Stimulated activated CD4-positive, alpha-beta T cell treated with anti-CD3 and anti-CD28 coated beads, Interleukin-12 subunit alpha, Interleukin-12 subunit beta, amount 100 ng/mL, for 24 hours (primary cell): Measurements from ENCODE around the gene NAA15.
"Not testable (repeated sequence)": the region's sequence is repeated elsewhere in the genome, so short reads cannot be mapped to it uniquely, and the experiment has no call there.

Experiments
- DNase-seq, 2 experiments: peaks; one replicate each; pipeline ENCODE4 v3.0.0-alpha.2; 2020; ENCODE audit warnings: low read depth in 2 of 2

Gene NAA15

DNA sequence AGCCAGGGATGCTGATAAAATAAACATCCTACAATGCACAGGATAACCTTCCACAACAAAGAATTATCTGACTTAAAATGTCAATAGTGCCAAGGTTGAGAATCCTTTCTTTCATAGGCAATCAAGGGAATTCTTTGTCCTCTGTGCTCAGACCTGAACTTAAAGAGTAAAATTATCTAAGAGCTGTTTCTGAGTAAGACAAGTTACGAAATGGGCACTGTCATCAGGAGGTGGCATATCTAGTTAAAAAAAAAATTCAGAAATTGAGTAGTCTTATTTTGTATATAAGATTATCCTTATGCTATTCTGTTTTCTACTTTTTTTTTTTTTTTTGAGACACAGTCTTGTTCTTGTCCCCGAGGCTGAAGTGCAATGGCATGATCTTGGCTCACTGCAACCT, 149.3 kb downstream of the NAA15 start:
- no peak for DNase-seq

DNA sequence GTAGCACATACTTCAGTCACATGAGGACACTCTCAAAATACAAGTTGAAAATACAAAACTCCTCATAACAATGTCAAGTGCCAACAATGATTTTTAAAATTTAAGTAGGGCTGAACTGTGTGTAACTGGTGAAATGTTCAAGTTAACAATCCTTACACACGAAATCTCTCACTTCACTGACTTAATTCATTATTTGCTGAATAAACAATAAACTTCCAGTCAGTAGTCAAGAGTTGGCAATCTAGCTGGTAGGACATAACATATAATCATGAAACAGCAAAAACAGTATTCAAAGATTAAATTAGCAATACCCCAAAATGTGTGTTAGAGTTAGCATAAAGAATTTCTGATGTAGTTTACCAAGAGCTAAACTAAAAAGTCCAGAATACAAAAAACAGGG, 150.7 kb downstream of the NAA15 start:
- DNase-seq, result no peak

DNA sequence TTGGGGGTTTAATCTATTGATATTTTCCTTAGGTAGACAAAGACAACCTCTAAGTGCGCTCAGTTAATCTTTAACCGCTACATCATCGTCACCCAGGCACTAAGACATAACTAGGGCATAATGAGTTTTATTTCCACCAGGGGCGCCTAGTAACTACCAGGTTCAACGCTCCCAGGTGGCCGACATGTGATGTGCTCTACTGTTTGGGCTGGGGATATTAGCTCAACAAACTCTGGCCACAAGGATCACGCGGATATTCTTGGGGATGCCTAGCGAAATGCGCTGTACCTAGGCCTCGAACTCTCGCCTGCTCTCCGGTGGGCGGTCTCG, 151.7 kb downstream of the NAA15 start:
- DNase-seq, result peak in 1 of 2 experiments; percentile 43

DNA sequence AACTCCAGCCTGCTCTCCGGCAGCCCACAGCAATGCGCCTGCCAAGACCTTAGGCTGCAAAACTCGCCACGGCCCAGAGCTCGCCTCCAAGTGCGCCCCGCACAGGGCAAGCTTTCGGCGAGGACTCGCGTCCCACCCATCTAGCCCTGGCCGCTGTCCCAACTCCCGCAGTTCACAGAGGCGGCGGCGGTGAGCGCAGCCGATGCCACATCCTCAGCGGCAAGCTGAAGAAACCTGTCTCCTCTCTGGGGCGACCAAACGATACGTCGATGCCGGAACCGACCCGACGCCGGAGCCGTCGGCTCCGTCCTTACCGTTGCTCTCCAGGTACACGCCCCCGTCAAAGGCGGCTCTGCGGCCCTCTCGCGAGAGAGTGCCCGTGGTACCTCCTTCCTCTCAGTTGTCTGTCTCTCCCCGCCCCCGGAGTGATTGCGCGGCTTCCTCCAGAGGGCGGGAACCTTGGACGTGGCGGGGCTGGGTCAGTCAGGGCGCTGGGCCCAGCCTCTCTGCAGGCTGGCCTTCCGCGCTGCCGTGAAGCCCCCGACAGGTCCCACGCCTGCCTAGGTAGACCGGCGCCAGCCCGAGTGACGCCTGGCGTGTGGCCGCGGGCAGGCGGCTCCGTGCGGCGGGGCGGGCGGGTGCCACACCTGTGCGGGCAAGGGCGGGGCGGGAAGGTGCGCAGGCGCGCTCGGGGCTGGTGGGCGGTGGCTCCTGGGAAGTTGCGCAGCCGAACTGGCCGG, 152.2 kb downstream of the NAA15 start:
- DNase-seq, result peak; percentile 90 to 94

GRCh38 chr4:139454111-139455045, 153.1 kb downstream of the NAA15 start, which contains the start of gene RAB33B:
TSS of gene RAB33B (plus strand) at chr4:139454121. CDS start at chr4:139454196, 75 bp downstream.
- DNase-seq, result no peak

DNA sequence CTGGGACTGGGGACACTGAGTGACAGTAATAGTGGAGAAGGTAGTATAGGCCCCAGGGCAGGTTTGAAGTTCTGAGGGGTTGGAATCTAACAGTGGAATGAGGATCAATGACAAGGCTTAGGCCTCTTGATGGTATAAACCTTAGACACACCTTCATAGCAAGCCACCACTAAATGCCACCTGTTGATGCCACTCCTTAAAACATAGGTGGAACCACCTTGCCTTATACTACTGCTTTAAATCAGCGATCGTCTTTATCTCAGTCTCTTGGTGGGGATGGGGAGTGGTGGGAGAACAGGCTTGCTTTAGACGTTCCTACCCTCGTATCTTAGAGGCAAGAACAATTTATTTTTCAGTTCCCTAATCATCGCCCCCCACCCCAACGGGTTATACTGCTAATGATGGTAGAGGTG, 153.8 kb downstream of the NAA15 start:
- DNase-seq, result no peak

GRCh38 chr4:139457318-139457717, 156.0 kb downstream of the NAA15 start:
- DNase-seq, result no peak

GRCh38 chr4:139458543-139458942, 157.2 kb downstream of the NAA15 start:
- no peak for DNase-seq

- no peak for DNase-seq
Measured at GRCh38 chr4:139458999-139459398, 157.7 kb downstream of the NAA15 start.

DNA sequence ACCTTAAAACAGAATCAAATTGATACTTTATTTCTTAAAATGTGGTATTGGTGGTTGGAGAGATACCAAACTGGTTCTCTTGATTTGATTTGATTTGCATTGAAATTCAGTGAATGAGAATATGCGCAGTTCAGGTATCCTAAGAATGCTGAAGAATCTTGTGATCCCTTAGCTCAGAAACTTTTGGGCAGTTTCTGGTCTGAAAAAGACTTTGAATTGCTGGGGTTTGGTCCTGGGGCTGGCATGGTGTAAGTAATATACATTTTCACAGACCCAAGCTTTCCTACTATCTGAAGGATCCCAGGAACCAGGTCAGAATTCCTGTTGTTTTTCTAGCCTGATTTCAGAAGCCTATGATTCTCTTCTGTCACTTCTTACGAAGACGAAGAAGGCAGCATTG, 159.3 kb downstream of the NAA15 start:
- DNase-seq, result no peak

GRCh38 chr4:139461022-139461628, 159.8 kb downstream of the NAA15 start:
- no peak for DNase-seq

- not testable (repeated sequence) for DNase-seq
Measured at GRCh38 chr4:139464512-139464911, 163.2 kb downstream of the NAA15 start.

DNA sequence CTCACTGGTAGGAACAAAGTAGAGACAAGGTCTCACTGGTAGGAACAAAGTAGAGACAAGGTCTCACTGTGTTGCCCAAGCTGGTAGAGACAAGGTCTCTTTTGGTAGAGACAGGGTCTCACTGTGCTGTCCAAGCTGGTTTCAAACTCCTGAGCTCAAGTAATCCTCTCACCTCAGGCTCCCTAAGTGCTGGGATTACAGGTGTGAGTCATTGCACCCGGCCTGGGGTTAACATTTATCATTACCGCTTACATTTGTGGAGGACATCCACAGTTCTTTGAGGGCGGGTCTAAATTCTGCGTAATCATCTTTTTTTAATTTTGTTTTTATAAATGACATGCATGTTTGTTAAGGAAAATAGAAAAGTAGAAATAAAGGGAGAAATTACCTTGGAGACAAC, 164.6 kb downstream of the NAA15 start:
- no peak for DNase-seq

DNA sequence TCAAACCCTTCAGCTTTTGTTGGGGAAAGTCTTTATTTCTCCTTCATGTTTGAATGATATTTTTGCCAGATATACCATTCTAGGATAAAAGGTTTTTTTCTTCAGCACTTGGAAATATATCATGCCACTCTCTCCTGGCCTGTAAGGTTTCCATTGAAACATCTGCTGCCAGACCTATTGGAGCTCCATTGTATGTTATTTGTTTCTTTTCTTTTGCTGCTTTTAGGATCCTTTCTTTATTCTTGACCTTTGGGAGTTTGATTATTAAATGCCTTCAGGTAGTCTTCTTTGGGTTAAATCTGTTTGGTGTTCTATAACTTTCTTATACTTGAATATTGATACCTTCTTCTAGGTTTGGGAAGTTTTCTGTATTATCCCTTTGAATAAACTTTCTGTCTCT, 167.5 kb downstream of the NAA15 start:
- not testable (repeated sequence) for DNase-seq

GRCh38 chr4:139469216-139469615, 167.9 kb downstream of the NAA15 start:
- DNase-seq, result no peak
